Pons (tissue), 1 donor: ENCODE data around the gene TUBA4A.

Experiments used
- DNase-seq: peaks from one replicate; pipeline ENCODE4 v3.0.0-alpha.2; 2016; ENCODE audit warnings: low spot score

The TUBA4A gene

GRCh38 chr2:219286436-219287115, 32.9 kb upstream of the TUBA4A start:
- peak; percentile 70 for DNase-seq

DNA sequence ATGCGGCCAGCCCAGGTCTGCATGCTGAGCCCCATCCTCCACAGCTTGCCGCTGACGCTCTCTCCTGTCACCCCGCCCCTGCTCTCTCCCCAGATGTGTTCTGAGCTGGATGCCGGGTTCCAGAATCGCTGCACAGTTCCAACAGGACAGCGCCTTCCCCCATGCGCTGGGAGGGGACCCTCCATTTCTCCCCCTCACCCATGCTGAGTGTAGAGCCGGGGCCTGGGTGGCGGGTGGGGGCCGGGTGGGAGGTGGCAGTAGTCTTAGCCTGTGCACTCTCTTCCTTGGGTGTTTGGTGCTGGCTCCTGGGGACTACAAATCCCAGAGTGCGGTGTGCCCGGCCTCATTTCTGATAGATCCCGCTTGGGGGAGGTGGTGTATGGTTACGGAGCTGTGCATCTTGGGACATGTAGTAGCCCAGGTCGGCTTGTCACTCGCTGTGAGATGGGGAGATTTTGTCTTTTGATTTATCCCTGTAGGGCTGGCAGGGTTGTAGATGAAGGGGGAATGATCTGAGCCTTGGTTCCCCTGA, 32.2 kb upstream of the TUBA4A start:
- DNase-seq: peak; percentile 50

DNA sequence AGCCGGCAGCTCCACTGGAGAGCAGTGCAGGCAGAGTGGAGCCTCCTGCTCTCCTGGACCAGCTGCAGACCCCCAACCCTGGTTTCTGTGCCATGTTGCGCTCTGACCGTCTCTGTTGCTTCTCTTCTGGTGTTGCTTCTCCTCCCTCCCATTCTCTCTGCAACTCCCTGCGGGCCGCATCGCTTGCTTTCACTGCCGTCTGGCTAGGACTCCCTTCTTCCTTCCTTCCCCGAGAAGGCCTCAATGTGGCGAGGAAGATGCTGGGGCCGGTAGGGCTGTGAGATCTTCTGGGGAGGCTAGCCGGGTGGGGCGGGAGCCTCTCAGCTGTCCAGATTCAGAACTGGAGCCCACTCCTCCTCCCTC, 31.6 kb upstream of the TUBA4A start:
- DNase-seq: no peak

GRCh38 chr2:219284501-219285372, 31.0 kb upstream of the TUBA4A start:
- no peak for DNase-seq

DNA sequence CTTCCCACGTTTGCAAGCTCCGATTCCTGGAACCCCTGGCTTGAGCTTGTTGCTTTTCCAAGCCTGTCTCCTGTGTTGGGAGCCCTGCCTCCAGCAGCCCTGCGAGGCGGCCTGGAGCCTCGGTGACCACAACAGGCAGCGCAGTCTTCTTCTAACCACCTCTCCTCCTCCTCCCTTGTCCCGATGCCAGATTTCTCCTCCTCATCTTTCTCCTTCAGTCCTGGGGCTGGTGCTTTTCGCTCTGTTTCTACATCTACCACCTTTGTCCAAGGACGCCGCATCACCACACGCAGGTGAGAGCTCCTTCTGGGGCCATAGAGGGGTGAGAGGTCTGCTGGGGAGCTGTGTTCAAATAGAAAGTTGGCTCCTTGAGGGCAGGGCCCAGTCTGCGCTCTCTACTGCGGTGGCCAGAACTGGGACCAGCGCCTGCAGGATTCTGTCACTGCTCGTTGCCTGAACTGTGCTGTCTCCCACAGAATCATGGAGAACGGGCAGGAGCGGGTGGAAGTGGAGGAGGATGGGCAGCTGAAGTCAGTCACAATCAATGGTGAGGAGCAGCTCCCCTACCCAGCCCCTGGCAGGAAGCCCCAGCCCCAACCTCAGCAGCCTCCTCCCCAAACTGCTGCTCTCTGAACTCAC, 29.3 kb upstream of the TUBA4A start:
- no peak for DNase-seq

- DNase-seq: peak; percentile 96
Measured at GRCh38 chr2:219282375-219282774, 28.7 kb upstream of the TUBA4A start.

DNA sequence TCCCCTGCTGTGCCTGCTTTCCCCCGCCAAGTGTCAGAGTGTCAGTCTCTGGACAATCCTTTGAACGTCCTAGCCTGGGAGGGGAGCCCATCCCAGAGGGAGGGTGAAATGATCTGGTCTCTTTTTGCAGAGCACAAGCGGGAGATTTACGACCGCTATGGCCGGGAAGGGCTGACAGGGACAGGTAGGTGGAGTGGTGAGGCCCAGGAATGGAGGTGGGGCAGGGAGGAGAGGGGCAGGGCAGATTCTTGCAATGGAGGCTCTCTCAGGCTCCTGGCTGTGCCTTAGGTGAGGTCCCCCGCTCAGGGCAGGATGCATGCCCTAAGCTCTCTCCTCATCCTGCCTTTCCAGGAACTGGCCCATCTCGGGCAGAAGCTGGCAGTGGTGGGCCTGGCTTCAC, 27.9 kb upstream of the TUBA4A start:
- no peak for DNase-seq

GRCh38 chr2:219280651-219281050, 26.9 kb upstream of the TUBA4A start:
- no peak for DNase-seq

- DNase-seq: peak; percentile 51
Measured at GRCh38 chr2:219279916-219280516, 26.3 kb upstream of the TUBA4A start.

GRCh38 chr2:219279151-219279915, 25.6 kb upstream of the TUBA4A start, which contains the start of gene DNAJB2:
Gene DNAJB2 (plus strand): TSS chr2:219279366. CDS start chr2:219279834, 468 bp downstream.
- peak; percentile 98 for DNase-seq

GRCh38 chr2:219278655-219279150, 25.0 kb upstream of the TUBA4A start:
- no peak for DNase-seq

GRCh38 chr2:219277703-219278654, 24.3 kb upstream of the TUBA4A start:
- peak; percentile 84 for DNase-seq

GRCh38 chr2:219274361-219274921, 20.7 kb upstream of the TUBA4A start:
- no peak for DNase-seq

DNA sequence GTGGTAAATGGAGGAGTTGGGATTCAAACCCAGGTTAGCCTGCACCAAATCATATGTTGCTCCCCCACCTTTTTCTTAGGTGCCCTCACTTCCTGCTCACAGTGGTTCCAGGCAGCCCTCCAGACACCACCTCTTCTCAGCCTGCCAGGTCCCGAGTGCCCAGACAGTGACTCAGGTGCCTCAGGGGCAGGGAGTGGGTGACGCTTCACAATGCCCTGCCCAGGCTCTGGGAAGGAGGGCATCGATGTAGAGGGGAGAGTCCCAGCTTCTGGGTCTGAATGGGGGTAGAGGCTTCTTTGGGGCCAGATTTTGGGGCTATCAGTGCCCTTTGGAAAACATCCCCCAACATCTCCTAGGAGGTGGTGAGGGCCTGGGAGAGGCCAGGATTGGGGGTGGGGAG, 20.2 kb upstream of the TUBA4A start:
- DNase-seq: no peak

DNA sequence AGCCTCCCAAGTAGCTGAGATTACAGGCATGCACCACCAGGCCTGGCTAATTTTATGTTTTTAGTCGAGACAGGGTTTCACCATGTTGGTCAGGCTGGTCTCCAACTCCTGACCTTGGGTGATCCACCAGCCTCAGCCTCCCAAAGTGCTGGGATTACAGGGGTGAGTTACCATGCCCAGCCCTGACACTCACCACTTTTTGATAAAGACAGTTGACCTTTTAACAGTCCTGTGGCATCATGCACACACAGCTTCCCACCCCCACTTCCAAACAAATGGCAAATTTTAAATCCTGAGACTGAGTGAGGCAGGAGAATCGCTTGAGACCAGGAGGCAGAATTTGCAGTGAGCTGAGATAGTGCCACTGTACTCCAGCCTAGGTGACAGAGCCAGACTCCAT, 19.3 kb upstream of the TUBA4A start:
- no peak for DNase-seq

GRCh38 chr2:219272356-219272755, 18.6 kb upstream of the TUBA4A start:
- DNase-seq: no peak

DNA sequence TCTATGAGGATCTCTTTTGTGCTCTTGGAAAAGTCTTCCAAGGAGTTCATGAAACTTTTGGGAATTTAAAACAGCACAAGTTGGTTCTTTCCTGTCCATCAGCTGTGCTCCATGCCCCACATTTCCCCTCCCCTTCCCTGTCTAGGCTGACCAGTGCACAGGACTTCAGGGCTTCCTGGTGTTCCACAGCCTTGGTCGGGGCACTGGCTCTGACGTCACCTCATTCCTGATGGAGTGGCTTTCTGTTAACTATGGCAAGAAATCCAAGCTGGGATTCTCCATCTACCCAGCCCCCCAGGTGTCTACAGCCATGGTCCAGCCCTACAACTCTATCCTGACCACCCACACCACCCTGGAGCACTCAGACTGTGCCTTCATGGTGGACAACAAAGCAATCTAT, 17.3 kb upstream of the TUBA4A start:
- no peak for DNase-seq

GRCh38 chr2:219270055-219270372, 16.3 kb upstream of the TUBA4A start:
- no peak for DNase-seq

- no peak for DNase-seq
Measured at GRCh38 chr2:219269362-219270054, 15.8 kb upstream of the TUBA4A start.
